C4-2B (cell line): ENCODE data around the gene ADCY9.
A peak's percentile ranks its signal among the peaks of the same experiment; 100 is the strongest.

Experiments
- H3K27ac ChIP-seq: fragments of 450-650 bp; 2 replicates; pipeline ENCODE4 v1.5.1; 2017
- CTCF ChIP-seq: fragments of 450-650 bp; conservative IDR thresholded peaks from 2 replicates; pipeline ENCODE4 v1.5.1; 2017; ENCODE audit warnings: mild to moderate bottlenecking
- ZFX ChIP-seq: fragments of 450-650 bp; IDR thresholded peaks from 2 replicates; pipeline ENCODE4 v1.6.1; 2017

The ADCY9 gene

GRCh38 chr16:4016005-4016352 lies 100.3 kb downstream of the ADCY9 start:
- no peak overlapping the region for H3K27ac ChIP-seq
- TF ChIP-seq ZFX (no peak), CTCF (no peak)

GRCh38 chr16:4015275-4016004 lies 100.8 kb downstream of the ADCY9 start:
- no peak overlapping the region for H3K27ac ChIP-seq
- TF ChIP-seq ZFX = no peak
- no peak for TF ChIP-seq CTCF

- no peak for TF ChIP-seq ZFX
- TF ChIP-seq CTCF = no peak
- H3K27ac ChIP-seq = no peak overlapping the region
Measured at GRCh38 chr16:4011940-4012629, 104.2 kb downstream of the ADCY9 start.

GRCh38 chr16:4011225-4011939 lies 104.9 kb downstream of the ADCY9 start:
- TF ChIP-seq CTCF = no peak
- TF ChIP-seq ZFX = no peak
- H3K27ac ChIP-seq = no peak overlapping the region

- peak overlapping the region; percentile 14 for H3K27ac ChIP-seq
- TF ChIP-seq CTCF = no peak
- TF ChIP-seq ZFX = no peak
Measured at GRCh38 chr16:4010225-4011158, 105.8 kb downstream of the ADCY9 start.

- no peak overlapping the region for H3K27ac ChIP-seq
- TF ChIP-seq CTCF = no peak
- no peak for TF ChIP-seq ZFX
Measured at GRCh38 chr16:4009177-4009576, 107.1 kb downstream of the ADCY9 start.
